ENCODE results near the gene HSF4.
"Not testable (repeated sequence)": the region's sequence is repeated elsewhere in the genome, so short reads cannot be mapped to it uniquely, and the experiment has no call there.

The HSF4 gene

GRCh38 chr16:67164599-67165061 lies at the start of gene HSF4:
Gene HSF4 (plus strand): TSS chr16:67164745. CDS start chr16:67164812, 67 bp downstream.
- DNase-seq, result no peak

DNA sequence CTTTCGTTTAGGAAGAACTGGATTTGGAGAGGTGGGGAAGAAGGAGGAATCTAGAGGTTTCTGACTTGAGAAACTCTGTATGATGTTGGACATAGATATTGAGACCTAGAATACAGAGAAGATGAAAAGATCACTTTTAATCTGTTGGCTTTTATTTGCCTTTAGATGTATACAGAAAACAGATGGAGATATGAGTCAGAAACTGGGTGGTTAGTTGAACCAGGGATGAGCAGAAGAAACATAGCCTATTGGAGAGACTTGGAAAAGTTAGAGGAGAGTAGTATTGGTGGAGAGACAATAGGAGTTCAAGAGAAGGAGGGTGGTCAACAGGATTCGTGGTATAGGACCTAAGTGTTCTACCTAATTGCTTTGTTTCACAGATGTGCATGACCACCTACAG lies 49.8 kb upstream of the HSF4 start:
- no peak for DNase-seq

GRCh38 chr16:67115639-67116038 lies 48.9 kb upstream of the HSF4 start:
- DNase-seq, result no peak

- DNase-seq, result no peak
Measured at GRCh38 chr16:67116388-67117311, 47.9 kb upstream of the HSF4 start.

GRCh38 chr16:67117716-67118115 lies 46.8 kb upstream of the HSF4 start:
- no peak for DNase-seq

DNA sequence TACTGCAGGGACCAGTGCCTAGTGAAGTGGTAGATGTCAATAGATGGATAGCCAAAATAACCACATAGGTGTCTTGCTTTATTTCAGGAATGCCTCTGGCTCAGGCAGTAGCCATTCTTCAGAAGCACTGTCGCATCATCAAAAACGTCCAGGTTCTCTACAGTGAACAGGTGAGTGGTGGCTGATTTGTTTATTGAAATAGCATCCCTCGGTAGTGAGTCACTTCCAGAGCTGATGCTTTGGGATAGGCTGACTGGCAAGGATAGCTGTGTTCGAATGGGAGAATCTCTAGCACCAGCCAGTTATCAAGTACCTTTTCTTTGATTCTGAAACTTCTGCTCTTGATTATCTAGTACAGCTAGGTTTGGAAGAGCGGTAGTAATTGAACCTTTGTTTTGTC lies 44.5 kb upstream of the HSF4 start:
- no peak for DNase-seq

DNA sequence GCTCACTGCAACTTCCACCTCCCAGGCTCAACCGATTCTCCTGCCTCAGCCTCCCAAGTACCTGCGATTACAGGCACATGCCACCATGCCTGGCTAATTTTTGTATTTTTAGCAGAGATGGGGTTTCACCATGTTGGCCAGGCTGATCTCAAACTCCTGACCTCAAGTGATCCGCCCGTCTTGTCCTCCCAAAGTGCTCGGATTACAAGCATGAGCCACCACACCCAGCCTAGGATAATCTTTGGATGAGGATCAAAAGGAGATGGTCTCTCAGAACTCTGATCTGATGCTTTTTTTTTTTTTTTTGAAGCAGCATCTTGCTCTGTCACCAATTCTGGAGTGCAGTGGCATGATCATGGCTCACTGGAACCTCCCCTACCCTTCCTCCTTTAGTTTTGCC lies 41.7 kb upstream of the HSF4 start:
- not testable (repeated sequence) for DNase-seq

DNA sequence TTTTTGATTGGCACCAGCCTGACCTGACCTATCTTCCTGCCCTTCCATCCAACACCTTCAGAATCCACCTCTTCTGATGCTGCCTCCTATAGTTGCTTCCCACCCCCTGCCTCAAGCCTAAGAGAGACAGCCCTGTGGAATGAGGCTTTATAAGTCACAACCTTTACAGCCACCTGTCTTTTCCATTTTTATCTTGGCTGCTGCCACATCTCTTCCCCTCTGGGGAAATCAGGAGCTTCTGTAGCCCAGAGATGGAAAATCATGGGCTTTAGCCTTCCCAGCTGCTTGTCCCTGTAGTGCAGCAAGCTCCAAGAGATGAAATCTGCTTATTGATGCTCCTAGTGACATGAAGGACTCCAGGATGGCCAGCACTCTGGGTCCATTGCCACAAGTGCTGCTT lies 36.1 kb upstream of the HSF4 start:
- DNase-seq, result no peak

- no peak for DNase-seq
Measured at GRCh38 chr16:67128887-67129286, 35.7 kb upstream of the HSF4 start.

- DNase-seq, result no peak
Measured at GRCh38 chr16:67129422-67129821, 35.1 kb upstream of the HSF4 start.

- no peak for DNase-seq
Measured at GRCh38 chr16:67137605-67138004, 26.9 kb upstream of the HSF4 start.

GRCh38 chr16:67141391-67141790 lies 23.2 kb upstream of the HSF4 start:
- no peak for DNase-seq

GRCh38 chr16:67142342-67142741 lies 22.2 kb upstream of the HSF4 start:
- no peak for DNase-seq

DNA sequence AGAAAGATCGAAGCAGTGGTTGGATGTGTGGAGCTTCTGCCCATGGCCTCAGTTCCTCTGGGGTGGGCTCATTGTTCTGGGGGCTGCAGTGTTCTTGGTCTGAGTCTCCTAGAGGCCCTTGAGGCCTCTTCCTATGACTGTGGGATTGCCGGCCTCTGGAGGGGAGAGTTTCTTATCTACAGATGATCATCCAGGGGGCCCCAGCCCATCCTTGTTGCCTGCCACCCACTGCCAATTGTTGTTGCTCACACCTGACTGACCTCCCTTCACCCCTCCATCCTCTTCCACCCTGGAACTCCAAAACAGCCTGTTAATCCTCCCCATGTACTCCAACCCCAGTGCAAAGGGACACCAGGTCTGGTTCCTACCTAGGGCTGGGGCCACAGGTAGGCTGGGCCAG lies 19.6 kb upstream of the HSF4 start:
- DNase-seq, result no peak

DNA sequence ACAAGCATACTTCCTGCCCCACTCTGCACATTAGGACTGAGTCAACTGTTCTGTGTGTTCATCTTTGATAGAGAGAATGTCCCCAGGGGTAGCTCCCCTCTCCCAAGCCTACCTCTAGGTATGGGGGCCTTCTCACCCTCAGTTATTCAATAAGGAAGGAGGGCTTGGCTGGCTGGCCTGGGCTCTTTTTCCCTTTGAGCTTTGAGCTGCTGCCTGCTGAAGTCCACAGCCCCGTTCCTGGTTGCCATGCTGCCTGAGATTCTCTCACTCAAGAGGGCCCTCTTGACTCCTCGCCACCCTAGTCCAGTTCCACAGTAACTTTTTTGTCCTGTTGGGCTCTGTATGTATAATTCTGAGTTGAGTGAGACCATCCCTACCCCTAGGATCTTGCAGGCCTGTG lies 18.8 kb upstream of the HSF4 start:
- DNase-seq, result no peak

DNA sequence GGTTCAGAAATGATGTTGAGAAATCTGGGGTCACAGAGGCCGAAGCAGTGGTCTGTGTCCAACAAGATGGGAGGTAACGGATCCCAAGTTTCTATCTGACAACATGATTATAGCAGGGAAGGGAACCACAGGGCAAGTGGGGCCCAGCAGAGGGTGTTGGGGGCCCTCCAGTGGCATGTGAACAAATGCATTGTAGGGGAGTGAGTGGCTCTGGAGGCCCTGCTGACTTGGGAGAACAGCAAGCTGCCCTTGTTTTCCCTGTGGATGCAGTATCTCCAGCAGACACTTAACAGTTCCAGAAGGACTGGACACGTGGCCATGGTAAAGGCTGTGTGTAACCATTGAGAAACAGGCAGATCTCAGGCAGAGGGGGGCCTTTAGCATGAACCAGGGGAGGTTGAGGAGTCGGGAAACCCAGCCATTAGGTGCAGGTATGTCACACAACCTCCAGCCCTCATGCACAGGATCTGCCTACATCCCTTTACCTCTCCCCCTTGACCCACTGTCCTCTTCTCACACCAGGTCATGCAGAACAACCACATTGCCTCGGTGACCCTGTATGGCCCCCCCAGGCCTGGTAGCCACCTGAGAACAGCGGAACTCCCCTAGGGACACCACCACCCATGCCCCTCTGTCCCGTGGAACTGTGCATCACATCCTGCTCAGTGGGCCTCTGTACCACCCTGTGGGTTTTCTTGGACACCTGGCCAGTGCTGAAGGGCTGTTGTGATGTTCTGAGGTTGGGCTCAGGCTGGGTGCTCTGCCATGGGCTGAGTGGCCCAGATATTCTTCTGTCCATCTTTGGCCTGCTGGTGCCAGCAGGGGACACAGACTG lies 17.8 kb upstream of the HSF4 start:
- DNase-seq, result no peak

- no peak for DNase-seq
Measured at GRCh38 chr16:67147437-67148140, 17.0 kb upstream of the HSF4 start.

GRCh38 chr16:67148221-67148620 lies 16.3 kb upstream of the HSF4 start:
- no peak for DNase-seq

DNA sequence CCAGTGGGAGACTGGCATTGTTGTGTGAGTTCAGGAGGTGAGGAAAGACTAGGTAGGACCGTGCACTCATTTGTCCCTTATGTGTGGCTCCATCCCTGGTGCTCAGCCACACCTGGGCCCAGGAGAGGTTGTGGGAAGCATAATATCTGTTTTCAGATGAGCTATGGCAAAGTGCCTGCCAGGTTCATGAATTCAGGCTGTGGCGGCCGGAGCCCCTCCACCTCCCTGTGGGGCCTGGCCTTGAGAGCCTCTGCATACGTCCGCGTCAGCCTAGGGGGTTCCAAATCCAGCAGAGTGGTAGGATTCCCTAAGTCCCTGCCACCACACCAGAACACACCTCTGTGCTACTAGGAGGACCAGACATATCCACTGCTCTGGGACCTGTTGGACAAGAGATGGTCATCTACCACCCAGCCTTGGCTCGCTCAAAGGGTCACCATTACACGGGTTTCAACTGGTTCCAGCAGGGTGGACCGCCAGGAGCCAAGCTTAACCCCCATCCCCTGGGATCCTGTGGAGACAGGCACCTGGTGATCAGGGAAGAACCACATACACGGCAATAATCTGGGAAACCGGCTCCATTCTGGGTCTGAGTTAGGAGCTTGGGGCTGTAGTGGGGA lies 15.8 kb upstream of the HSF4 start:
- no peak for DNase-seq

DNA sequence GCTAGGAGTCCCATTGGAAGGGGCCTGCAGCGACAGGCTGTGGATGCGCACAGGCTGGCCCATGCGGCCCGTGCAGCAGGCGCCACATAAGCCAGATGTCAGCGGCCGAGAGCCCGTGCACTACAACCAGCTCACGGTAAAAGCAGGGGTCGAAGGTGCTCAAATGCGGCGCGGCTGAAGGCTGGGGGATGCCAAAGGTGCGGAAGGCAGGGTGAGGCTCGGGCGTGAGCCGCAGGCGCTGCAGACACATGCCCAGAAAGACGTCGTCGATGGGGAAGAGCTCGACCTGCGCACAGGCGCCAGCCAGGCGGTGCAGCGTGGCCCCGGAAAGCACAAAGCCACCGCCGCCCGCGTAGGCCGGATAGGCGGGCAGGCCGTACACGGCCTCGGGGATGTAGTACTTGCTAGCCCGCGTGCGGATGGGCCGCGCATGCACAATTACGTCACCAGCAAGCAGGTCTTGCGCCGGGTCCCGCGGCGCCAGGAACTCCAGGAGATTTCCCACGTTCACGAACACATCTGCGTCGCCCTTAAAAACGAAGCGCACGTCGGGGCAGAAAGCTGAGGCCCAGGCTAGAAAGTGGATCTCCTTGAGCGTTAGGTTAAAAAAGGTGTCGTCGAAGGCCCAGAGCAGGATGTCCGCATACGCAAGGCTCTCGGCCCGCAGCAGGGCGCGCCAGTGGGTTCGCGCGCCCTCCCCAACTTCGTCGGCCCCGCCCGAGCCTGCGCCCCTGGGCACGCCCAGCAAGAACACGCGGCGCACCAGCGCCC lies 15.1 kb upstream of the HSF4 start:
- DNase-seq, result no peak

GRCh38 chr16:67150047-67150832 lies 14.3 kb upstream of the HSF4 start:
- DNase-seq, result peak; percentile 26

Data from COR-L47 (cell line).